HG03460 (cell line): Measurements from ENCODE around the gene TMEM250.

Experiments
- ATAC-seq: cut with Tn5 transposase; IDR thresholded peaks from one replicate; pipeline ENCODE4 v1.9.1; 2021; ENCODE audit not compliant: unreplicated experiment

The TMEM250 gene

GRCh38 chr9:136084063-136084944, 34.4 kb downstream of the TMEM250 start:
- ATAC-seq: no peak

- no peak for ATAC-seq
Measured at GRCh38 chr9:136083558-136084062, 35.1 kb downstream of the TMEM250 start.

DNA sequence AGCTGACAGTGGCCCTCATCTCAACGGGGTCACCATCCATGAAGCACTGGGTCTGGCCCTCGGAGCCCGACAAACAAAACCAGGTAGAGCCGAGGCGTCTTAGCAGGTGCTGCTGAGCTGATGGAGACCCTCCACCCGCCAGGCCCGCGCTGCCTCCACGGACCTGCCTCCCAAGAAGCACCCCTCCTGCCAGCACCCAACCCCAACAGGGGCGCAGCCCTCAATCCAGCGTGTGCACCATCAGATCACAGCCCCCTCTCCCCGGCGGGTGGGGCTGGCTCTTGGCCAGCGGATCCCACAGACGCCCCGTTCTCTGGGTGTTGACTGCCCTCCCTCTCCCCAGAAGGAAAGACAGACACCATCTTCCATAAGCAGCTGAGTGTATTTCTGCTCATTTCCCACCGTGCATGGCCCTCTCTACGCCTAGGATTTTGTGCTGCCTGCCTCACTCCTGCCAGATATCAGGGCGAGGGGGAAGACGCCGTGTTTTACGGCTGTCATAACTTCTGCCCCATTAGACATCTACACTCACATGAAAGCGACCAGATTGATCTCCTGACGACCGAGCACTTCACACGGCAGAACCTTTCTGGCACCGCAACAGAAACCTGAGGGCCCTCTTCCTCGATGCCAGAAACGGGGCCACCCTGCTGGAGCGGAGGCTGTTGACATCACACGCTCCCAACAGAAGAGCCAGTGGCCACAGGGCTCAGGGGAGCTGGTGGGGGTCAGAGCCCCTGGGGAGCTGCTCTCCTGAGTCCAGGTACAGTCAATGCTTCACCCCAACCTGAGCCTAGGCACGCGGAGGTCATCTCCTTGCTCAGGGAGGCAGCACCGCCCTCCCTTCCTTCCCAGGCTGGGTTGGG, 35.9 kb downstream of the TMEM250 start:
- ATAC-seq: no peak

DNA sequence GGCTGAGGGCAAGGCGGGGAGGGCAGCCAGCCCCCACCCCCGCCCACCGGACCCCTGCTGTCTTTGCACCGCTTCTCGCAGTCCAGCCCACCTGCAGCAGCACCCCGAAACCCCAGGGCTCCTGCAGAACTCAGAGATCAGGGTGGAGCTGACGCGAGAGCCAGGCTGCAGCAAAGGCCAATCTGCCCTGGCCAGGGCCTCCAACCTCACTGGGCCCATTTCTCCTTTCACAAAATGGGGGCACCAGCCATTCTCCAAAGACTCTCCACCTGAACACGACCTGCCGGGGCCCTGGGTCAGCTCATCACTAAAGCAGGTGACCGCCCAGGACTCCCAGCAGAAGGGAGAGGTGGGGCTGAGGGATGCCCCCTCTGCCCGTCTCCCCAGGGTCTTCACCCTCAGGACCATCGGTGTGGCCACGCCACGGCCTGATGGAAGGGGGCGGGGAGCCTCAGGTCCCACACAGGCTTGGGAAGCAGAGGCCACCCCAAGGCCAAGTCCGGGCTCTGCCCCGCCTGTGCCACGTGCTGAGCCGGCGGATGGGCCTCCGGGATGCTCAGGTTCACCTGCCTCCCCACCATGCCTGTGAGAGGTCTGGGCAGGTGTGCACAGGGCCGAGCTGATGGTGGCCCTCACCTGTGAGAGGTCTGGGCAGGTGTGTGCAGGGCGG, 36.7 kb downstream of the TMEM250 start:
- no peak for ATAC-seq

DNA sequence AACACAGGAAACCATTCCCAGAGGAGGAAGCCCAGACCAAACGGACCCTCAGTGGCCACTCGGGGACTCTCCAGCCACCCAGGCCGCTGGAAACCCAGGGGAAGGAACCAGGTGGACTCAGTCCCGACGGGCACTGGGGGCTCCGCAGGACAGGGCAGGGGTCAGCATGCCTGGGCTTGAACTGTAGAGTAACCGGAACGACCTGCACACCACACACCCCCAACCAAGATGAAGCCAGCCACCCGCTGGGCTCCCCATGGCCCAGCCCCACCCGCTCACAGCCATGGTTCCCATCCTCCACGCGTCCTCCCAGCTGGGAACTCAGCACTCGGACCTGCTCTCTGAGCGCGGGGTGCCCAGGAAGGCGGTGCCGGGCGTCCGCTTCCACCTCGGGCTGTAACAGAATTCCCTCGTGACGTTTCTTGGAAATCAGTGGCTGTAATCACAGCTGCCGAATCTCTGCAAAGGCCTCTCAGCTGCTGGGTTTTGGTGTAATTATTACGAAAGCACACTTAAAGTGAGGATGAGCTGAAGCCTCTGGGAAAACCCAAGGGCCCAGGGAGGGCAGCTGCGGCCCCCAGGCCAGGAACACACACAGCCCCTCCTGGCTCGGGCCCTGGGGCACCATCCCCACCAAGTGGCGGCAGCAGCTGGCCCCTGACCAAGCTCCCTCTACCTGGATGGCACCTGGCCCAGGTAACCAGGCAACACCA, 37.4 kb downstream of the TMEM250 start:
- ATAC-seq: no peak

DNA sequence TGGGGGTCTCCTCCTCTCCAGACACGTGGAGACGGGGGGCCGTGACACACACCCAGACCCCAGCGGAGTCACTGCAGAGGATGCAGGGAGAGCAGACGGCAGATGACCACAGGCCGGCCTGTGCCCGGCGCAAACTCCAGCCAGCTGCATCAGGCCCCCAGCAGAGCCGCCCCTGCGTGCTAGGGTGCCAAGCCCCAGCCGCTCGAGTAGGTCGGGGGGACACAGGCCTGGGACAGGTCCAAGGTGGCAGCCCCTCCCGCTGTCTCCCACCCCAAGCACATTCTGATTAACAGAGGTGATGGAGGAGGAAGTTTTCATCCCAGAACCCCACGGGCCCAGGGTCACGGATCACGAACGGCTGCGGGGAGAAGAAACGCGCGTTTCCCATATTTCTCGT, 38.0 kb downstream of the TMEM250 start:
- no peak for ATAC-seq

DNA sequence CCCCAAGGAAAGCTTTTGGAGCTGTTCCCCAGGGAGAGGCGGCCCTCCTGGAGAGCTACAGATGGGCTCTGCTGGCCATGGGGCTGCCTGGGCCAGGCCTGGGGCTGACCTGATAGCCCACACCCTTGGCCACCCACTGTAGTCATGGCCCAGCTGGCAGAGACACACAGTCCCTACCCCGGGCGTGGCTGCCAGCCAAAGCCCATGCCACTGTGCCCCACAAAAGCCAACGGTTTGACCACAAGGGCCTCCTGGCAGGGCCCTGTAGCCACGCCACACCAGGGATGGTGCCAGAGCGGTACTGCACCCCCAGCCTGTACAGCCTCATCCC, 38.8 kb downstream of the TMEM250 start:
- no peak for ATAC-seq

DNA sequence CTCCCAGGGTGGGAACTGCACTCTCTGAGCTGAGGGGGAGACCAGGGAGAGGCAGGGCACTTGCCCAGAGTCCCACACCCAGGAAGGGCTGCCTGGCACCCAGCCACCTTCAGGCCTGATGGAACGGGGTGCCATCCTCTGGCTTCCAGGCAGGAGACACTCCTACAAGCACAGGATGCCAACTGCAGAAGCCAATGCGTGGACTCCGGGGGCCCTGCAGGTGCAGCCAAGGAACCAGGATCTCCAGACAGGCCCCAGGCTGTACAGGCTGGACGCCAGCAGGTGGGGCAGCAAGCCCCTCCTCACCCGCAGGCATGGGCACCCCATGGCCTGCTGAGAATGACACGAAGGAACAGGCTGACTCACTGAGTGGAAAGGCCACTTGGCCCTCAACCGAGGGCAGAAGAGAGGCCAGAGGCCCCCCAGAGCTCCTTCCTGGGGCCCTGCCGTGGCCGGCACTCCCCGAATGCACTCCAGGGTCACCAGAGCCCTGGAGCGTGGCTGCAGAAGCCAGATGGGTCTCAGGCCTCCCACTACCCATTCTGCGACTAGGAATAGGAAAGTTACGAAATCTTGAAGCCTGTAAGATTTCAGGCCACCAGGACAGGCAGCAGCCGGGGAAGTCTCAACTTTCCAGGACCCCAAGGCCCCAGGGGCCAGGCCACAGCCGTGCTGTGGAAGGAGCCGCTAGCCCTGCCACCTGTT, 39.3 kb downstream of the TMEM250 start:
- no peak for ATAC-seq

- ATAC-seq: no peak
Measured at GRCh38 chr9:136078498-136079011, 40.1 kb downstream of the TMEM250 start.

DNA sequence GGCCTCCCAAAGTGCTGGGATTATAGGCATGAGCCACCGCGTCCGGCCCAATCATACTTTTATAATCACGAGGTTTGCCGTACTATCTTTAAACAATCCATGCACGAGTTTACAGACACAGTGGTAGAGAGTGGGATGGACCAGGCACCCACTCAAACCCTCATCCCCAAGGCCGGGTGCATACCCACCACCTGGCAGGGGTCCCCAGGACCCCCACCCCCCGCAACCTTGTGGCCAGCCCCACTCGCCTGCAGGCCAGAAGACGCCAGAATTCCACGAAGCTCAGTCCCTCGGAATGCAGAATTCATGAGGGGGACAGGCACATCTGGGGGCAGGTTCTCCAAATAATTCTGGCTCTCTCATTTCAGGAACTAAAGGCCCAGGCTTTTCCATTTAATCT, 40.7 kb downstream of the TMEM250 start:
- ATAC-seq: no peak

DNA sequence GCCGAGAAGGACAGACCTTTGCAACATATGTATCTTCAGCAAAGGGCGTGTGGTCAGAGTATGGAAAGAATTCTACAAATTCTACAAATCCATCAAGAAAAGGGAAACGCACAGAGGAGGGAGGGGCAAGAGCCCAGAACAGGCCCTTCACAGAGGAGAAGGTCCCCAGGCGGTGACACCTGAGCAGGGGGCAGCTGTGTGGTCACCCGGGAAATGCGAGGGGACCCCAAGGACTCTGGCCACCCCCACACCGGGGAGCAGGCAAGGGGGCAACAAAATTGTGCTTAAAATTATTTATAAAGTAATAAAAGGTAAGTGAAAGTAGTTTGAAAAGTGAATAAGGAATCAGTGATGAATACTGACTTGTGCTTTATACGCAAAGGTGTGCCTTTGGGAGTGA, 41.2 kb downstream of the TMEM250 start:
- ATAC-seq: no peak

GRCh38 chr9:136075881-136076678, 42.6 kb downstream of the TMEM250 start:
- no peak for ATAC-seq

DNA sequence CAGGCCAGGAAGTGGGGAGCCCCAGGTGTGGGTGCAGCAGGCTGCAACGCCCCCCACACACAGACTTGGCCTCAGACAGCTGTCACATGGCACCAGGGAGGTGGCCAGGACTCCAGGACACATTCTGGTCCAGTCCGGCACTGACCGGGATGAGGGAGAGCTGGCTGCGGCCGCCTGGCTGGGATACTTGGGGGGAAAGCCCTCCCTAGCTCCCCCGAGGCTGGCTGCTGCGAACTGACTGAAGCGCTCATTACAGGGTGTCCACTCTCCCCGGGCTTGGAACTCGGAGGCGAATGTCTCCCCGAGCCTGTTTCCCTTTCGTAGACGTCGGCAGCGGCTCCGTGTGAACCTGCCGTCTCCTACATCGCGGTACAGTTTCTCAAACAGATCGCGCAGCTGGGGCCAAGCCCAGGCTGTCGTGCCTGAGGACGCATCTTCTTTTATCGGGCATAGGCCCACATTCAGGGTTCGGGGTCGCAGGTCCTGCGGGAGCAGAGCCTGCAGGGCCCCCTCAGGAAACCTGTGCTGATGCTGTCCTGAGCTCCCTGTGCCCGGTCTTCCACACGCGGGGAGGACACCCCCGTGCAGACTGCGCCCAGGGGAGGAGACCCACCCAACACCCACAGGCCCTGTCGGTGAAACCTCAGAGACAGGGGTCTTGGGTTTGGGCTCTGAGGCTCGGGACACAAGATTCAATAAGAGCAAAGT, 43.4 kb downstream of the TMEM250 start:
- ATAC-seq: no peak

DNA sequence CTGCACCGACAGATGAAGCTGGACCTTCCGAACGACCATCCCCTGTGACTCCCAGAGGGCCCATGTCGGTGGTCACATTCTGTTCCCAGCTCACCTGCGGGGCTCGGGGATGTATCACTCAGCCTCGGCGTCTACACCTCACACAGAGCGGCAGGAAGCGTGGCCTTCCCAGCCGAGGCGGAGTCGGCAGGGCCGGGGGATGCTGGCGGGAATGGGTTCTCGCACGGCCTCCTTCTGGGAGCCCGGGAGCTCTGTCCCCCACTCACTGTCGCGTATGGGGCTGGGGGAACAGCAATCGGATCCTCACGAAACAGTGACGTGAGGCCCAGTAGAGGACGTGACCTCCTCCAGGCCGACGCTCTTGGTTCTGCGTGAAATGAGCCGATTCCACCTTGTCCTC, 44.0 kb downstream of the TMEM250 start:
- ATAC-seq: no peak
